Skin of body (tissue), 2 donors: ENCODE measurements around the gene WDR12. TPM values are rescaled to one million over a fixed set of nuclear protein-coding genes. Genes with fewer than 3 reads are reported as not detected.
"Not testable (repeated sequence)": the region's sequence is repeated elsewhere in the genome, so short reads cannot be mapped to it uniquely, and the experiment has no call there.

Experiments
- DNase-seq: peaks from one replicate; lab custom pipeline; 2025; lab: John Stamatoyannopoulos, UW
- total RNA-seq: library from RNA; depleted of rRNA; stranded (reverse); fragments of >200 nt; gene quantifications from one replicate; pipeline ENCODE4 v1.2.3, GENCODE V29; 2014

Gene WDR12
- 27.4 TPM for total RNA-seq

DNA sequence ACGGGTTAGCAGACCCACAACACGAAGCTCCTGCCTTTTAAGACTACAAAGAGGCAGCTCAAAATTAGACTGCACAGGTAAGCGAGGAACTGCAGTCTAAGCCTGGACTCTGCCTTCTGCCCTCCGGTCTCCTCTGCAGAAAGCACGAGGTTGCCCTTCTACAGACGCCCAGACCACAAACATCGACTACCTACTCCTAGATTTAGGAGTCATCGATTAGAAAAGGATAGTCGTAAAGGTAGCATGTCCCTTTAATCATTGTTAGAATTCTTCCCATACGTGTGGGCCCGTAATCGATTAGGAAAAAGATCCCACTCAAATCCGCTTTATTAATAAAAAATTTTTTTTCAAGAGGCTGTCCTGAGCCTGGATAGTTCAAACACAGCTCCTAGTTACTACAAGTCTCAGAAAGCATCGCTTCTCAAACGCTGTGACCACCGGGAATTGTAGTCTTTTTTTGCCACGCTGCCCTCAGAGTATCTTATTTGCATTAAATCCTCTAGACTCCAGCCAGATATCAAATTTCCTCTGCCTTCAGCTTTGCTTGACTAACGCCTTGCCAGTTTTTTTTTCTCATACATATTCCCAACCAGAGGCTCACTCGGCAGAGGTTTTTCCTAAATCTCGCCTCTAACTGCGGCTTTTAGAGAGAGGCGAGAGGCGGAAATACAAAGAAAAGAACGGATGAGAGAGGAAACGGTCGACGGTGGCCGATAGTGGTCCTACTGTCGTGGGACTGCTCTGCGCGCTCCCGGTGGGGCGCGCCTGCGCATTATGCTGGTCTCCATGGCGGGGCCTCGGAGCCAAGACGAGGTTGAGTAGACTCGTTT is at the start of gene WDR12, which contains the start of gene CARF:
Gene WDR12, minus strand, starts transcription at position 162 of the 830 bp plus-strand sequence. CDS start 197 bp downstream, outside the sequence.
Gene CARF, plus strand, starts transcription at position 764 of the 830 bp plus-strand sequence. CDS start 29,628 bp downstream, outside the sequence.
- DNase-seq = peak; percentile 97

DNA sequence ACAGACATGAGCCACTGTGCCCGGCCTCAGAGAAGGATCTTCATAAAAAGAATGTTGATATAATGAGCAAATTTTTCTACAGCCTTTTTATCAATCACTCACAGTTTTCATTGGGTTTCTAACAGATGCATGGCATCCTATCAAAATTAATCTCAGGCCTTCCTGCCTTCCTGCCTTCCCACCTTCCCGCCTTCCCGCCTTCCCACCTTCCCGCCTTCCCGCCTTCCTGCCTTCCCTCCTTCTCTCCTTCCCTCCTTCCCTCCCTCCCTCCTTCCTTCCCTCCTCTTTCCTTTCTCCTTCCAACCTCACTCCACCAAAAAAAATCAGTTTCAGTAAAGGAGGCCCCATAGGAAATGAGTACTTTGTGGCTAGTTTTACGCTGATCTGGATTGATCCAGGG is 49.1 kb upstream of the WDR12 start:
- DNase-seq = no peak

DNA sequence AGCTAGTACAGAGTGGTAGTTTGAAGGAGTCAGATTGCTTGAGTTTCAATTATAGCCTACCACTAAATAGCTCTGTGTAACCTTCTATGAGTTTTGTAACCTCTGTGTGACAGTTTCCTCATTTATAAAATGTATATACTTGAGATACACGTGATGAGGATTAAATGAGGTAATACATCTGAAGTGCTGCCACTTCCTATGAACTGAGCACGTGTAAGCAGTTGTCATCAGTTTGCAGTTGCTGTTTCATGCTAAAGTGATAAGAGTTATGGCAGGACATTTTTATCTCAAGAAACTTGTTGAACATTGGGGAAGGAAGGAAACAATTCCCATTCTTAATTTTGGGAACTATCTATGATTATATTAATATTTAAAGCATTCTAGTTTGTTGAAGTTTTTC is 39.1 kb upstream of the WDR12 start:
- DNase-seq = no peak

DNA sequence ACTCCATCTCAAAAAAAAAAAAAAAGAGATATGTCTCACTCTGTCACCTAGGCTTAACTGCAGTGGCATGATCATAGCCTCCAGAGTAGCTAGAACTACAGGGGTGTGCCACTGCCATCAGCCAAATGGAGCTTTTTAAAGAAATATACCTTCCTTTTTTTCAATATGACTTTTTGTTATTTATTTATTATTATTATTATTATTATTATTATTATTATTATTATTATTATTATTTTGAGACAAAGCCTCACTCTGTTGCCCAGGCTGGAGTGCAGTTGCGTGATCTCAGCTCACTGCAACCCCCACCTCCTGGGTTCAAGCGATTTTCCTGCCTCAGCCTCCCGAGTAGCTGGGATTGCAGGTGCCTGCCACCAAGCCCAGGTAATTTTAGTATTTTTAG is 37.9 kb upstream of the WDR12 start:
- DNase-seq = not testable (repeated sequence)

DNA sequence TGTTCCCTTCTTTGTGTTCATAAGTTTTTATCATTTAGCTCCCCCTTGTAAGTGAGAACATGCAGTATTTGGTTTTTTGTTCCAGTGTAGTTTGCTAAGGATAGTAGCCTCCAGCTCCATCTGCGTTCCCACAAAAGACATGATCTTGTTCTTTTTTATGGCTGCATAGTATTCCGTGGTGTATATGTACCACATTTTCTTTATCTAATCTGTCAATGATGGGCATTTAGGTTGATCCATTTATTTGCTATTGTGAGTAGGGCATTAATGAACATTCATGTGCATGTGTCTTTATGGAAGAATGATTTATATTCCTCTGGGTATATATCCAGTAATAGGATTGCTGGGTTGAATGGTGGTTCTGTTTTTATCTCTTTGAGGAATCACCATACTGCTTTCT is 34.0 kb upstream of the WDR12 start:
- DNase-seq = no peak

DNA sequence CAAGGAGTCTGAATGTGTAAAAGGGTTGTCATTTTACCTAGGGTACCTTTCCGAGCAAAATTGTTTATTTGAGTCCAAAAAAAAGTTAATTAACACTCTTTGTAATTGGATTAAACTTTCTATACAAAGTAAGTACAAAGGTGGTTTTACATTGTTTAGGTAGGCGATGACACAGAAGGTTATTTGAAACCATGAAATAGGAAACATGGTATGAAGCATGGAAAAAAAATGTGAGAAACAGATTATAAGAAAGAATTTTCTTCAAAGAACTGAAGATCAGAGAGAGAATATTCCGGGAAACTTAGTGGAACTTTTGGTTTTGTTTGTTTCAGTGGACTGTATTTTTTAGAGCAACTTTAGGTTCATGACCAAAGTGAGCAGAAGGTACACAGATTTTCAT is 33.3 kb upstream of the WDR12 start:
- DNase-seq = no peak

DNA sequence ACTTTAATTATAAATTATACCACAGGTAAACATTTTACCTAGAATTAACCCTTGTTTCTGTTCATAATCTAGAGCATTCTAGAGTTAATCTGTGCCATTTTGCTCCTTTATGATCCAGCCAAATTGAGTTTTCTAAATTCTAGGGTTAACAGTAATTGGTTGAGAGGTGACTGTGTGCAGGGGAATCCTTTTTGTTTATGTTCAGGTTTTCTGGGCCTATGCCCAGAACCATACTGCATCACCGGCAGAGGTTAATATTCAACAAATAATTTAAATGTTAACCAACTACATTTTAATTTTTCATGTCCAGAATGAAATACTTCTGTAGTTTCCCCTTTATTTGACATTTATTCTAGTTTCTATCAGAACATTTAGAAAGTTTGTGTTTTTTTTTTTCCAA is 32.9 kb upstream of the WDR12 start:
- no peak for DNase-seq

DNA sequence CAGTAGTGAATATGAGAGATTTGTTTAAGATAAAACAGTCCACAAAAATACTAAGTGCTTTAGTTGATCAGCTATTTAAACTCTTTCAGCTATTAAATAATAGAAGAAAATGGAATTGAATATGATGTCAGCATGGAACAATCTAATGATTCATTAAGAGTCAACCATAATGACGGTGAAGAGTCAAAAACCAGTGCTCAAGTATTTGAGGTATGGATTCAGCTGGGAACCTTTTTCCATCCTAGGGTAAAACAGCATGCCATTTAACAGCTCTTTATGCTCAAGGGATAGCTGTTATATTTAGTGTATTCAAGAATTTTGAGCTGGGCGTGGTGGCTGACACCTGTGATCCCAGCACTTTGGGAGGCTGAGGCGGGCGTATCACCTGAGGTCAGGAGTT is 30.3 kb upstream of the WDR12 start:
- DNase-seq = no peak

DNA sequence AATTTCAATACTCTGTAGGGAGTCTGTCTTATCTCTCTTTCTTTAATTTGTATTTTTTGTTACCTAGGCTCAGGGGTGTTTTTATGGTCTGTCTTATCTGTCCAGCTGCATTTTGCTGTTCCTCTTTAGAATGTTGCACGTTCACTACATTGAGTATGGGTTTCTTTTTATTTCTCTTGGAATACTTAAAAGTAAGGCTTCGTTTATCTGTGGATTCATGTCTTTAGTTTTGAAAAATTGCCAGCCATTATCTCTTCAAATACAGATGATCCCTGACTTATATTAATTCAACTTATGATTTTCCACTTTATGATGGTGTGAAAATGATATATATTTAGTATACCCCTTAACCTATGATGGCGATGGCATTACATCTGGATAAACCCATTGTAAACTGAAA is 27.5 kb upstream of the WDR12 start:
- DNase-seq = no peak

DNA sequence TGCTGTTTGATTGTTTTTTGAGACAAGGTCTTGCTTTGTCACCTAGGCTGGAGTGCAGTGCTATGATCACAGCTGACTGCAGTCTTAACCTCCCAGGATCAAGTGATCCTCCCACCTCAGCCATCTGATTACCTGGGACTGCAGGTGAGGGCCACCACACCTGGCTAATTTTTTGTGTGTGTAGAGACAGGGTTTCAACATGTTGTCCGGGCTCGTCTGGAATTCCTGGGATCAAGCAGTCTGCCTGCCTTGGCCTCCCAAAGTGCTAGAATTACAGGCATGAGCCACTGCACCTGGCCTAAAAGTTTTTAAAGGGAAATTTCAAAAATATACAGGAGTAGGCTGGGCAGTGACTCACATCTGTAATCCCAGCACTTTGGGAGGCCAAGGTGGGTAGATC is 23.0 kb upstream of the WDR12 start:
- DNase-seq = no peak

DNA sequence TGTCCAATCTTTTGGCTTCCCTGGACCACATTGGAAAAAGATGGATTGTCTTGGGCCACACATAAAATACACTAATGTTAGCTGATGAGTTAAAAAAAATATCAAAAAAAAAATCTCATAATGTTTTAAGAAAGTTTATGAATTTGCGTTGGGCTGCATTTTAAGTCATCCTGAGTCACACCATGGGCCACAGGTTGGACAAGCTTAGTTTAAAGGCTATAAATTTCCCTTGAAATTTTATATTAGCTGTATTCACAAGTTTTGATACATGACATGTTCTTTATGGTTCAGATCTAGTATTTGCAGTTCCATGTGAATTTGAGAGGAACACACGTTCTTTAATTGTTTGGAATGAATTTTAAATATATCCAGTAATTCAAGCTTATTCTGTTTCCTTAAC is 22.5 kb upstream of the WDR12 start:
- DNase-seq = no peak

DNA sequence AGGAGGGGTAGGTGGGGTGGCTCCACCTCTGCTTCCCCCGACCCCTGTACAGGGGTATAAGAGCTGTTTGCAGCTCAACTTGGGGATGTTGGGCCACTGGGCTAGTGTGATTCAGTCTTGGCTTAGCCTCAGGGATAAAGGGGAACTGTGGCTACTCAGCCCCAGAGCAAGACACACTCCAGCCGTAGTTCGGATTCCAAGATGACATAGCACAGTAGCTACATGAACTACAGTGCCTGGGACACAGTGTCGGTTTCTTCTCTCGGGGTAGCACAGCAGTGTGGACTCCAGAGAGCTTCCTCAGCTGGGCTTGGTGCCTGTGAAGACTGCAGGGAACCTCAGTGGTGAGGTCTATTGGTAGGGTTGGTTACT is 21.7 kb upstream of the WDR12 start:
- no peak for DNase-seq

DNA sequence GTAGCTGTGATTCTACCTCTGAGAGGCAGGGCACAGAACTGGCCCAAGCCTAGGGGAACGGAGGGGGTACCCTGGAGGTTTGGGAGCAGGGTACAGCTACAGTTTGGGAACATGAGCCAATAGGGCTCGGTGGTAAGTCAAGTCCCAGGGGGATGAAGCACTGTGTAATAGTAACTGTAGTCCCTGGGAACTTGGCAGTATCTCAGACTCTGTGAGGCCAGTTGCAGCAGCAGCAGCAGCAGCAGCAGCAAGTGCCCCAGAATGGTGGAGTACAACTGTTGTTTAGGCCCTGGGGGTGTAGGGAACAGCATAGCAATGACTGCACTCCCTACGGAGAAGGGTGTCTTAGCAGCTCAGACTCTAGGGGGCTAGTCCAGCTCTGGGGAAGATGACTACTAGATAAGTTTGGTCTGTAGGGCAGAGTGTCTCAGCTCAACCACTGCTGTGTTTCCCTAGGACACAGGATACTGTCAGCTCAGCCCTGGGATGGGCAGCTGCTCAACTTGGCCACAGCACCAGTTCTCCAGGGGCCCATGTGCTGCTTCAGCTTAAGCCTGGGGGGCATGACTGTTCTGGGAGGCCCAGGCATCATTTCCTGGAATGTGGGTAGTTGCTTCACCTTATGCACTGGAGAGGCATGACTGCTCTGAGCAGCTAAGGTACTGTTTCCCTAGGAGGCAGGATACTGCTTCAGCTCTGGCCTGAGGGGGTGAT is 21.1 kb upstream of the WDR12 start:
- DNase-seq = no peak

DNA sequence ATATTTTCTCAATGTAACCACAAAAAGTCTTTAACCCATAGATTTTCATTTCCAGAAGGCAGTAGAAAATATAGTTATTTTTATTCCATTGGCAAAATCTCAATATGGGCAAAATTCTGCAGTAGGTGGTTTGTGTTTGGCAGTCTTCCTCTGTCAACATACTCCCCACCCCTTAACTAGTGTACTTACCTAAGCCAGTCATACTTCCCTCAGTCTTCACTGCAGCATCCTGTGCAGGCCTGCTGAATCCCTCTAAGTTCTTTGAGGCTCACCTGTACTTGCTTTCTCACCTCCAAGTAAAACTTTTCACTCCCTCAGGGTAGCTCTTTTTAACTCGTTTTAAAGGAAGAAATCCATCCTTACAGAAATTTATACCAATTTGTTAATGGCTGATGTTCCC is 7.4 kb upstream of the WDR12 start:
- no peak for DNase-seq

DNA sequence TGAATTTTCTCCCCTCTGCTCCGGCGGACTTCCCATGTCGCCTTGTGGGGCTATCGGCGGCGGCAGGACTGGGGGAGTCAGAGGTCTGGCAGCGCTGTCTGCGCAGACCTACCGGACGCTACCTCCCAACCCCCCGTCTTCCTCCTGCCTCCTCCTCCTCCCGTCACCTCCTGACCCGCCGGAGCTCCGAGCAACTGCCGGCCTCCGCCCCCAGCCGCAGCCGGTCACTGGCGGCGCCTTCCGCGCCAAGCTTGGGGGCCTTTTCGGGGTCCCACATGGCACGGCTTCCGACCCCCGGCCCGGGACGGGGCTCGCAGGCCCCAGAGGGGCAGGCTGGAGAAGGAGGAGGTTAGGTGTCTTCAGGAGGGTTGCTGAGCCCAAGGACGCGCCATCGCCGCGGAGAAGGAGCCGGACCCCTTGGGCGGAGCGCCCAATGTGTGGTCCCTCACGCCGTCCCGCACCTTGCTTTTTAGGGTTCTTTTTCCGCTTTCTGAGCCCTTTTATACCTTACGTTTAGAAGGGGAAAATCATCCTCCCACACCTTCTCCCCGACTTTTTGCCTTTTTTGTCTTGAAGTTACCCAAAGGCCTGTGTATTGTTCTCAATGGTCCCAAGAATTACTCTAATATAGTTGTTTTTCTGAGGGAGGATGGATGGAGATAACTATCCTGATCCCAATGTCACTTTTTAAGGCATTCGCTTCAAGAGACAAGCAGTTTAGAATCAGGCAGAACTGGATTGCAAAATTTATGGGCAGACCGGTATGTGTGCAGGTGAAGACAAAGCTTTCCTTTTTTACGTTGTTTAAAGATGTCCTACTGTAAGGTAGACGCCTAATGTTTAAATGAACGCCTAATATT is 1.1 kb upstream of the WDR12 start:
- not testable (repeated sequence) for DNase-seq

DNA sequence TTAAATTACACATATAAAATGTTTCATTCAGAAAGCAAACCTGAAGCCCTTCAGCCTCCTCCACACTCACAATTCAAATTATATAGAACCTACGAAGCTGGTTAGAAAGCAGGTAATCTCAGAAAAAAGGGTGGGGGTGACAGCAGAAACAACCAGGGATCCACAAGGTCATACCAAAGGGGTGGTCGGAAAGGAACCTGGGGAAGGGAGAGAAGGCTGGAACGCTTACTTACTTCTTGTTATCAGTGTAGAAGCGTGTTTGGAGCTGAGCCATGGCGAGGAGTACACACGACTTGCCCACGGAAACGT is 316 bp downstream of the WDR12 start:
- DNase-seq = no peak

DNA sequence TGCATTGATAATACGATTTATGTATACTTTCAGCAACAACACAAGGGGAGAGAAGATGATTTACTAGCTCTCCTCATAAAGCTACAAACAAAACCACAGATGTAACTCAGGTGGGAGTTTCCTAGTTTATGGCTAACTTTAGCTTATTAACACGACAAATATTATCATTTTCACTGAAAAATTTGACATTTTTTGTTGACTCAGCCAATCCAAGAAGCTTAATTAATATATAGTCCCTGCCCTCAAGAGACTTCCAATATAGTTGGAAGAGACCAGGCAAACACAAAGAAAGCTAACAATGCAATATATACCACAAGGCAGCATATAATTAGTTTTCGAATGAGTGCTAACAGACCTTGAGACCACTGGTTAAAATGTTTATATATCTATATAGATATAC is 775 bp downstream of the WDR12 start:
- DNase-seq = no peak

DNA sequence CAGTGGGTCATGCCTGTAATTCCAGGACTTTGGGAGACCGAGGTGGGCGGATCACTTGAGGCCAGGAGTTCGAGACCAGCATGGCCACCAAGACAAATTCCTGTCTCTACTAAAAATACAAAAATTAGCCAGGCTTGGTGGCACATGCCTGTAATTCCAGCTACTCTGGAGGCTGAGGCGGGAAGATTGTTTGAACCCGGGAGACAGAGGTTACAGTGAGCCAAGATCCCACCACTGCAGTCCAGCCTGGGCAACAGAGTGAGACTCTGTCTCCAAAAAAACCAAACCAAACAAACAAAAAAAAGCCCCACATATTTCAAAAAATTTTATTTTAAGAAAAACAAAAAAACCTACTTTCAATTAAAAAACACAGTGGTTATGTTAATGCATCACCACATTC is 1.2 kb downstream of the WDR12 start:
- not testable (repeated sequence) for DNase-seq

DNA sequence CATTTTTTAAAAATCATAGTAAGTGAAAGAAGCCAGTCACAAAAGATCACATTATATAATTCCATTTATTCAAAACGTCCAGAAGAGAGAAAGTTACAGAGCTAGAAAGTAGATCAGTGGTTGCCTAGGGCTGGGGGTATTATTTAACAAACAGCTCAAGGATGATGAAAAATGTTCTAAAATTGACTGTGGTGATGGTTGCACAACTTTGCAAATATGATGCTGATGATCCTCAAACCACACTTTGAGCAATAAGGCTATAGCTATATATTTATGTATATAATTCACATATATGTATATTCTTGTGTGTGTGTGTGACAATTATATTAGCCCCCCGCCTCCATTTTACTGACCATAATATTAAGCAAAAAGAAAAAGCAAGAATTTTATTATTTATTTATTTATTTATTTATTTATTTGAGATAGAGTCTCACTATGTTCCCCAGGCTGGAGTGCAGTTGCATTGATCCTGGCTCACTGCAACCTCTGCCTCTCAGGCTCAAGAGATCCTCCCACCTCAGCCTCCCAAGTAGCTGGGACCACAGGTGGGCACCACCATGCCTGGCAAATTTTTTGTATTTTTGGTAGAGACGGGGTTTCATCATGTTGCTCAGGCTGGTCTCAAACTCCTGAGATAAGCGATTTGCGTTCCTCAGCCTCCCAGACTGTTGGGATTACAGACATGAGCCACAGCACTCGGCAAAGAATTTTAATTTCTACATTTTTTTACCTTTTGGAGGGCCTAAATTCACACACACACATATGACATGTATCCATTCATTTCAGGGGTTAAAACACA is 1.9 kb downstream of the WDR12 start:
- DNase-seq = no peak

DNA sequence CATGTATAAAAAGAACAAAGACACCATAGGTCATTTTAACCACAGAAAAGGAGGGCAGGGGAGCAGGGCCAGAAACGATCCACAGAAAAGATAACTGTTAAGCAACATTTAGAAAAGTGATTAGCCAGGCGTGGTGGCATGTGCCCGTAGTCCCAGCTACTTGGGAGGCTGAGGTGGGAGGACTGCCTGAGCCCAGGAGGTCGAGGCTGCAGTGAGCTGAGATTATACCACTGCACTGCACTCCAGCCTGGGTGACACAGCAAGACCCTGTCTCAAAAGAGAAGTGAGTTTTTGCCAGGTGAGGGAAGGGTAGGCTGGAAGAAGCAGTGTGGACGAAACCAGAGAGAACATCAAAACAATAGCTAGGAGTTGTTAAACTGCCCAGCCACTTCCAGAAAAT is 3.3 kb downstream of the WDR12 start:
- no peak for DNase-seq

DNA sequence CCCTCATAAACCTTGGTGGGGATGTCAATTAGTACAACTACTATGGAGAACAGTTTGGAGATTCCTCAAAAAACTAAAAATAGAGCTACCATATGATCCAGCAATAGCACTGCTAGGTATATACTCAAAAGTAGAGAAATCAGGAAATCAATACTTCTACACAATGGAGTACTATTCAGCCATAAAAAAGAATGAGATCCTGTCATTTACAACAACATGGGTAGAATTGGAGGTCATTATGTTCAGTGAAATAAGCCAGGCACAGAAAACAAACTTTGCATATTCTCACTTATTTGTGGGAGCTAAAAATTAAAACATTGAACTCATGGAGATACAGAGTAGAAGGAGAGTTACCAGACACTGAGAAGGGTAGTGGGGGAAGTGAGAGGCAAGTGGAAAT is 6.0 kb downstream of the WDR12 start:
- DNase-seq = not testable (repeated sequence)
